ENCODE data around the gene NDFIP2. TPM values are rescaled to one million over a fixed set of nuclear protein-coding genes. Genes with fewer than 3 reads are reported as not detected.

Gene NDFIP2
- total RNA-seq, 4 donors from 2014 or later: 19.4 to 31.3 (median 23.7) TPM

- intact Hi-C loops (cut with DNase I): no loop called here
- no peaks in the 10 kb centered on the region for H3K4me1 ChIP-seq
- TF ChIP-seq CTCF (IDR thresholded peaks at IDR 0.05): no peak
- TF ChIP-seq POLR2A (IDR thresholded peaks at IDR 0.05): no peak
- H3K36me3 ChIP-seq: no peaks in the 10 kb centered on the region
- no peaks in the 10 kb centered on the region for H3K9me3 ChIP-seq
- no peaks in the 10 kb centered on the region for H3K27me3 ChIP-seq
- H3K27ac ChIP-seq: no peak overlapping the region
- WGBS, 2 donors: 94 to 98% methylated on average over 1 of the region's 1 CpG
- H3K4me3 ChIP-seq (replicated peaks in 1 of 3): no peak overlapping the region
- no peak for DNase-seq
Observed at GRCh38 chr13:79475569-79475968, 5.4 kb upstream of the NDFIP2 start.

- Histone ChIP-seq H3K27ac (no peak overlapping the region), H3K27me3 (no peaks in the 10 kb centered on the region), H3K4me3 (replicated peaks in 1 of 3) (no peak overlapping the region), H3K4me1 (peaks cover 9% of the 10 kb centered on the region in 2 donors), H3K9me3 (no peaks in the 10 kb centered on the region), H3K36me3 (no peaks in the 10 kb centered on the region)
- WGBS, 2 donors: 57 to 58% methylated on average over 3 of the region's 3 CpGs
- peak; percentile 4 to 10 for DNase-seq
- no peak for TF ChIP-seq POLR2A (IDR thresholded peaks at IDR 0.05)
- TF ChIP-seq CTCF (IDR thresholded peaks at IDR 0.05): no peak
- intact Hi-C loops (cut with DNase I): no loop called here
Observed at GRCh38 chr13:79477968-79478367, 3.0 kb upstream of the NDFIP2 start.

- TF ChIP-seq POLR2A (IDR thresholded peaks at IDR 0.05): no peak
- no peak for TF ChIP-seq CTCF (IDR thresholded peaks at IDR 0.05)
- Histone ChIP-seq H3K4me1 (peaks cover 11 to 17% of the 10 kb centered on the region in 2 donors), H3K27ac (no peak overlapping the region), H3K27me3 (no peaks in the 10 kb centered on the region), H3K9me3 (no peaks in the 10 kb centered on the region), H3K4me3 (replicated peaks in 1 of 3) (no peak overlapping the region), H3K36me3 (no peaks in the 10 kb centered on the region)
- no peak for DNase-seq
- intact Hi-C loops (cut with DNase I): no loop called here
- WGBS, 2 donors: 77 to 84% methylated on average over 5 of the region's 5 CpGs
Observed at GRCh38 chr13:79479882-79480281, 1.1 kb upstream of the NDFIP2 start.

GRCh38 chr13:79481685-79482052, 714 bp downstream of the NDFIP2 start:
- Histone ChIP-seq H3K4me3 (replicated peaks in 1 of 3) (peak overlapping the region; percentile 63 to 93 (median 89)), H3K4me1 (peaks cover 11 to 17% of the 10 kb centered on the region in 2 donors), H3K9me3 (no peaks in the 10 kb centered on the region), H3K36me3 (no peaks in the 10 kb centered on the region), H3K27me3 (no peaks in the 10 kb centered on the region), H3K27ac (peak overlapping the region; percentile 65 to 79 (median 67))
- TF ChIP-seq CTCF (IDR thresholded peaks at IDR 0.05) (no peak), POLR2A (IDR thresholded peaks at IDR 0.05) (no peak)
- peak in 1 of 2 donors; percentile 11 for DNase-seq
- intact Hi-C loops (cut with DNase I): no loop called here
- 0 to 1% methylated on average over 12 of the region's 12 CpGs for WGBS, 2 donors

GRCh38 chr13:79482281-79482970, 1.5 kb downstream of the NDFIP2 start:
- WGBS, 2 donors: 74% methylated on average over 3 of the region's 3 CpGs
- Histone ChIP-seq H3K4me3 (replicated peaks in 1 of 3) (no peak overlapping the region), H3K4me1 (peaks cover 11 to 17% of the 10 kb centered on the region in 2 donors), H3K36me3 (no peaks in the 10 kb centered on the region), H3K27me3 (no peaks in the 10 kb centered on the region), H3K9me3 (no peaks in the 10 kb centered on the region), H3K27ac (no peak overlapping the region)
- no peak for DNase-seq
- TF ChIP-seq CTCF (IDR thresholded peaks at IDR 0.05): no peak
- TF ChIP-seq POLR2A (IDR thresholded peaks at IDR 0.05): no peak
- intact Hi-C loops (cut with DNase I): no loop called here
